ENCODE data around the gene ASPG. TPM values are rescaled to one million over a fixed set of nuclear protein-coding genes. Genes with fewer than 3 reads are reported as not detected.

The ASPG gene
- total RNA-seq, 1 experiment from 2014 or later = not detected

DNA sequence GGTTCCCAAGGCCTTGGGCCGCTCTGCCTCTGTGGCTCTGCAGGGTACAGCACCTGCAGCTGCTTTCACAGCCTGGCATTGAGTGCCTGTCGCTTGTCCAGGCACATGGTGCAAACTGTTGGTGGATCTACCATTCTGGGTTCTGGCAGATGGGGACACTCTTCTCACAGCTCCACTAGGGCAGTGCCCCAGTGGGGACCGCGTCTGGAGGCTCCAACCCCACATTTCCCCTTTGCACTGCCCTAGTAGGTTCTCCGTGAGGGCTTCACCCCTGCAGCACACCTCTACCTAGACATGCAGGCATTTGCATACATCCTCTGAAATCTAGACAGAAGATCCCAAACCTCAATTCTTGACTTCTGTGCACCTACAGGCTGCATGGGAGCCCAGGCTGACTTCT lies 19.2 kb upstream of the ASPG start:
- no peaks in the 10 kb centered on the region for H3K9me3 ChIP-seq (ENCODE audit: insufficient read depth, low read depth)
- no peak overlapping the region for H3K27ac ChIP-seq
- CTCF ChIA-PET = no interaction called here
- no peaks in the 10 kb centered on the region for H3K4me1 ChIP-seq (replicated peaks; ENCODE audit: insufficient read depth)
- no peak overlapping the region for H3K4me2 ChIP-seq
- POLR2A ChIA-PET (ENCODE audit: unreplicated experiment) = no interaction called here
- BruUV-seq (replicated peaks) = no TSS peak
- no peaks in the 10 kb centered on the region for H4K20me1 ChIP-seq (ENCODE audit: insufficient read depth)
- no peaks in the 10 kb centered on the region for H3F3A ChIP-seq (ENCODE audit: insufficient read depth, low read depth)
- TF ChIP-seq EZH2 (IDR thresholded peaks at IDR 0.05; ENCODE audit: low read depth) (no peak), CTCF (conservative IDR thresholded peaks at IDR 0.05) (no peak)
- H2AFZ ChIP-seq = no peak overlapping the region
- H3K36me3 ChIP-seq (ENCODE audit: low read depth) = no peaks in the 10 kb centered on the region
- H3K27me3 ChIP-seq (ENCODE audit: insufficient read depth, low read depth) = peaks cover 63% of the 10 kb centered on the region
- DNase-seq = no peak
- H3K4me3 ChIP-seq = no peak overlapping the region
- H3K9me2 ChIP-seq (ENCODE audit: insufficient read depth) = no peaks in the 10 kb centered on the region
- intact Hi-C loops (cut with micrococcal nuclease; ENCODE audit: unreplicated experiment) = no loop called here
- H3K79me2 ChIP-seq (ENCODE audit: low read depth) = no peaks in the 10 kb centered on the region

GRCh38 chr14:104066719-104067295 lies 18.7 kb upstream of the ASPG start:
- no peaks in the 10 kb centered on the region for H3K9me3 ChIP-seq (ENCODE audit: insufficient read depth, low read depth)
- no TSS peak for BruUV-seq (replicated peaks)
- H4K20me1 ChIP-seq (ENCODE audit: insufficient read depth) = no peaks in the 10 kb centered on the region
- ChIA-PET CTCF (no interaction called here), POLR2A (ENCODE audit: unreplicated experiment) (no interaction called here)
- no peak overlapping the region for H2AFZ ChIP-seq
- H3K4me3 ChIP-seq = no peak overlapping the region
- no peak overlapping the region for H3K4me2 ChIP-seq
- H3K27me3 ChIP-seq (ENCODE audit: insufficient read depth, low read depth) = peaks cover 63% of the 10 kb centered on the region
- no peak for DNase-seq
- H3K9me2 ChIP-seq (ENCODE audit: insufficient read depth) = no peaks in the 10 kb centered on the region
- TF ChIP-seq CTCF (conservative IDR thresholded peaks at IDR 0.05) = no peak
- TF ChIP-seq EZH2 (IDR thresholded peaks at IDR 0.05; ENCODE audit: low read depth) = no peak
- H3K27ac ChIP-seq = no peak overlapping the region
- H3K4me1 ChIP-seq (replicated peaks; ENCODE audit: insufficient read depth) = no peaks in the 10 kb centered on the region
- no peaks in the 10 kb centered on the region for H3K36me3 ChIP-seq (ENCODE audit: low read depth)
- H3F3A ChIP-seq (ENCODE audit: insufficient read depth, low read depth) = no peaks in the 10 kb centered on the region
- intact Hi-C loops (cut with micrococcal nuclease; ENCODE audit: unreplicated experiment) = no loop called here
- no peaks in the 10 kb centered on the region for H3K79me2 ChIP-seq (ENCODE audit: low read depth)

- H3K27me3 ChIP-seq (ENCODE audit: insufficient read depth, low read depth) = peaks cover 62% of the 10 kb centered on the region
- no peaks in the 10 kb centered on the region for H4K20me1 ChIP-seq (ENCODE audit: insufficient read depth)
- H3K4me1 ChIP-seq (replicated peaks; ENCODE audit: insufficient read depth) = no peaks in the 10 kb centered on the region
- H3K4me3 ChIP-seq = no peak overlapping the region
- H2AFZ ChIP-seq = no peak overlapping the region
- intact Hi-C loops (cut with micrococcal nuclease; ENCODE audit: unreplicated experiment) = no loop called here
- no TSS peak for BruUV-seq (replicated peaks)
- H3F3A ChIP-seq (ENCODE audit: insufficient read depth, low read depth) = no peaks in the 10 kb centered on the region
- no peak overlapping the region for H3K27ac ChIP-seq
- H3K79me2 ChIP-seq (ENCODE audit: low read depth) = no peaks in the 10 kb centered on the region
- no peaks in the 10 kb centered on the region; the same call in 1 of the 2 replicates for H3K9me3 ChIP-seq (ENCODE audit: insufficient read depth, low read depth)
- ChIA-PET POLR2A (ENCODE audit: unreplicated experiment) (no interaction called here), CTCF (no interaction called here)
- H3K36me3 ChIP-seq (ENCODE audit: low read depth) = no peaks in the 10 kb centered on the region
- no peaks in the 10 kb centered on the region for H3K9me2 ChIP-seq (ENCODE audit: insufficient read depth)
- H3K4me2 ChIP-seq = no peak overlapping the region
- no peak for DNase-seq
- no peak for TF ChIP-seq CTCF (conservative IDR thresholded peaks at IDR 0.05)
- TF ChIP-seq EZH2 (IDR thresholded peaks at IDR 0.05; ENCODE audit: low read depth) = no peak
Measured at GRCh38 chr14:104069541-104069940, 16.0 kb upstream of the ASPG start.

Measured in PC-9 (cell line).